Measurements from ENCODE around the gene UBIAD1. TPM values are rescaled to one million over a fixed set of nuclear protein-coding genes. Genes with fewer than 3 reads are reported as not detected.

Gene UBIAD1
- total RNA-seq, 1 experiment from 2014 or later, result 14.8 TPM

DNA sequence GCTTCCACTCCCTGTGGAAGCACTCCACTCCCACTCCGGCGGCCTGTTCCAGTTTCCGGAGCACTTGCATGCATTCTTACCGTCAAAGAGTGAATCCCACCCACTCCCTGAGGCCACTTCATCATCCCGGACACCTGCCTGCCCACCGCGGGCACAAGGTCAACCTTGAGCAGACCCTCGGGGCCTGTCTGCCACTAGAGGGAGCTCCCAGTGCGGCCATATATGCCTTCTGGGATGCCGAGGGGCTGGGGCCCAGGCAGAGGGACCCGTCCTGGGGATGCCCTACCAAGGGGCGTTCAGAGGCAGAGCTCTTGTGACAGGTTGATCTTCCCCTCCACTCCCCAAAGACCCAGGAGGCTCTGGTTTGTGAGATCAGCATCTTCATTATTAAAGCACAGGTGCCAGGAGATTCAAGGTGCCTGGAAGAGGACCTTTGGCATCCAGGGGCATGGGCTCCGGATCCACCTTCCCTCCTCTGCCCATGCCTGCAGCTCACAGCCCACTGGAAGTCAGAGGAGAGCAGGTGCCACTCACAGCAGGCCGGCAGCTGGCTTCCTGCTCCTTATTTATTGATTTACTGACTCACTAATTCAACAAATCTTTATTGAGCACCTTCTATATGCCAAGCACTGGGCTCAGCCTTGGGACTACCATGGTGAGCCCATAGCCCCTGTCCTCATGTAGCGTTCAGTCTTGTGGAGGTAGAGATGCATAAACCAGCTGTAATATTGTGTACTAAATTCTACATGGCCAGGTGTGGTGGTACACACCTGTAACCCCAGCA is 47.3 kb downstream of the UBIAD1 start:
- Histone ChIP-seq H3K9me3 (ENCODE audit: low read length) (no peaks in the 10 kb centered on the region), H3K9me2 (replicated peaks; ENCODE audit: low read length) (no peaks in the 10 kb centered on the region), H4K20me1 (ENCODE audit: low read length) (no peaks in the 10 kb centered on the region), H3K27ac (ENCODE audit: low read length) (no peak overlapping the region), H3K79me2 (ENCODE audit: low read length) (no peaks in the 10 kb centered on the region), H3K27me3 (ENCODE audit: low read length) (no peaks in the 10 kb centered on the region), H3K4me3 (ENCODE audit: low read length) (no peak overlapping the region), H3K4me1 (ENCODE audit: insufficient read depth, low read length) (no peaks in the 10 kb centered on the region), H2AFZ (ENCODE audit: low read length) (no peak overlapping the region), H3K36me3 (ENCODE audit: low read depth, low read length) (no peaks in the 10 kb centered on the region), H3K9ac (ENCODE audit: low read length) (no peak overlapping the region), H3F3A (ENCODE audit: low read length, unreplicated experiment) (no peaks in the 10 kb centered on the region), H3K4me2 (ENCODE audit: low read length) (no peak overlapping the region)
- intact Hi-C loops (cut with micrococcal nuclease), result no loop called here
- TF ChIP-seq EZH2phosphoT487 (IDR thresholded peaks at IDR 0.05; ENCODE audit: borderline replicate concordance, low read length) (no peak), EZH2 (IDR thresholded peaks at IDR 0.05; ENCODE audit: low read length, unreplicated experiment) (no peak)
- TF ChIP-seq, protein P1, sequence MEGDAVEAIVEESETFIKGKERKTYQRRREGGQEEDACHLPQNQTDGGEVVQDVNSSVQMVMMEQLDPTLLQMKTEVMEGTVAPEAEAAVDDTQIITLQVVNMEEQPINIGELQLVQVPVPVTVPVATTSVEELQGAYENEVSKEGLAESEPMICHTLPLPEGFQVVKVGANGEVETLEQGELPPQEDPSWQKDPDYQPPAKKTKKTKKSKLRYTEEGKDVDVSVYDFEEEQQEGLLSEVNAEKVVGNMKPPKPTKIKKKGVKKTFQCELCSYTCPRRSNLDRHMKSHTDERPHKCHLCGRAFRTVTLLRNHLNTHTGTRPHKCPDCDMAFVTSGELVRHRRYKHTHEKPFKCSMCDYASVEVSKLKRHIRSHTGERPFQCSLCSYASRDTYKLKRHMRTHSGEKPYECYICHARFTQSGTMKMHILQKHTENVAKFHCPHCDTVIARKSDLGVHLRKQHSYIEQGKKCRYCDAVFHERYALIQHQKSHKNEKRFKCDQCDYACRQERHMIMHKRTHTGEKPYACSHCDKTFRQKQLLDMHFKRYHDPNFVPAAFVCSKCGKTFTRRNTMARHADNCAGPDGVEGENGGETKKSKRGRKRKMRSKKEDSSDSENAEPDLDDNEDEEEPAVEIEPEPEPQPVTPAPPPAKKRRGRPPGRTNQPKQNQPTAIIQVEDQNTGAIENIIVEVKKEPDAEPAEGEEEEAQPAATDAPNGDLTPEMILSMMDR (conservative IDR thresholded peaks at IDR 0.05; ENCODE audit: low read depth, low read length), result peak; percentile 83
- ATAC-seq (peak; percentile 64), DNase-seq (peak; percentile 40)
- ChIA-PET POLR2A (ENCODE audit: unreplicated experiment) (no interaction called here), CTCF (no interaction called here)
- no TSS peak for BruUV-seq (replicated peaks)

DNA sequence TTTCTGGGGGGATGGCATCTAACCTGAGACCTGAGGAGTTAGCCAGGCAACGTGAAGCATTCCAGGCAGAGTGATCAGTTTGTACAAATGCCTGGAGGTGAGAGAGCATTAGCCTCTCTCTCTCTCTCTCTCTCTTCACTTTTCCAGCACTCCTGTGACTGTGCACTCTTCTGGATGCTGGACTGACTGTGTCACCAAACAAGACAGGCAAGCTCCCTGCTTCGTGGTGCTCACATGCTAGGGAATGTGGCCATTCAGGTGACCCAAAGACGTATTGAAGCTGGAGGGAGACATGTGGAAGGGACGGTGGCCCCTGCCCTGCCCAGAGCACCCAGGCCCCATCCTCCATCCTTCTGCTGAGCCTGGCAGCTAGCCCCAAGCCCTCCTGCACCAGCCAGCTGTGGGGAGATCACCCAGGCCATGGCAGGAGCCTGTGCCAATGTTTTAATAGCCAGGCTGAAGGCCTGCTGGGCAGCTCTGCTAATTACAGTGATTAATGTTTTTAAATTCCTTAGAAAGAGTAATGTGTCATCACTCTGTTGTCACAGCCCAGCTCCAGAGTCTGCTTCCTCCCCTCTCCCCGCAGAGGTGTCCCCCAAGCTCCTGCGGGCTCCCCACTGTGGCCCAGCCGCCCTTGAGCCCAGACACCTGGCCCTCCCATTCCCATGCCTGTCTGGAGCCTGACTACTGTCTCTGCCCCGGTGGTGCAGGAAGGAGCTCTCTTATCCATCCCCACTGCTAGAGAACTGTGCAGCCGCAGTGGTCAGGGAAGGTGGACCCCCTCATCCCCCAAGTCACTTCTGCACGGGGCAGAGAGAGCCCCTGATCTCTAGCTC is 48.9 kb downstream of the UBIAD1 start:
- H3F3A ChIP-seq (ENCODE audit: low read length, unreplicated experiment), result no peaks in the 10 kb centered on the region
- DNase-seq (peak; percentile 15), ATAC-seq (no peak)
- H3K27me3 ChIP-seq (ENCODE audit: low read length), result no peaks in the 10 kb centered on the region
- H3K79me2 ChIP-seq (ENCODE audit: low read length), result no peaks in the 10 kb centered on the region
- no peak overlapping the region for H3K27ac ChIP-seq (ENCODE audit: low read length)
- H3K4me3 ChIP-seq (ENCODE audit: low read length), result no peak overlapping the region
- no TSS peak for BruUV-seq (replicated peaks)
- H3K4me2 ChIP-seq (ENCODE audit: low read length), result no peak overlapping the region
- H2AFZ ChIP-seq (ENCODE audit: low read length), result no peak overlapping the region
- ChIA-PET POLR2A (ENCODE audit: unreplicated experiment) (no interaction called here), CTCF (no interaction called here)
- H3K4me1 ChIP-seq (ENCODE audit: insufficient read depth, low read length), result no peaks in the 10 kb centered on the region
- no peaks in the 10 kb centered on the region for H3K36me3 ChIP-seq (ENCODE audit: low read depth, low read length)
- no peaks in the 10 kb centered on the region for H3K9me2 ChIP-seq (replicated peaks; ENCODE audit: low read length)
- TF ChIP-seq EZH2 (IDR thresholded peaks at IDR 0.05; ENCODE audit: low read length, unreplicated experiment) (no peak), EZH2phosphoT487 (IDR thresholded peaks at IDR 0.05; ENCODE audit: borderline replicate concordance, low read length) (no peak)
- TF ChIP-seq, protein P1 (conservative IDR thresholded peaks at IDR 0.05; ENCODE audit: low read depth, low read length), result no peak
- no peak overlapping the region for H3K9ac ChIP-seq (ENCODE audit: low read length)
- H3K9me3 ChIP-seq (ENCODE audit: low read length), result no peaks in the 10 kb centered on the region
- intact Hi-C loops (cut with micrococcal nuclease), result no loop called here
- no peaks in the 10 kb centered on the region for H4K20me1 ChIP-seq (ENCODE audit: low read length)
